Measurements from ENCODE around the gene PTX4.

DNA sequence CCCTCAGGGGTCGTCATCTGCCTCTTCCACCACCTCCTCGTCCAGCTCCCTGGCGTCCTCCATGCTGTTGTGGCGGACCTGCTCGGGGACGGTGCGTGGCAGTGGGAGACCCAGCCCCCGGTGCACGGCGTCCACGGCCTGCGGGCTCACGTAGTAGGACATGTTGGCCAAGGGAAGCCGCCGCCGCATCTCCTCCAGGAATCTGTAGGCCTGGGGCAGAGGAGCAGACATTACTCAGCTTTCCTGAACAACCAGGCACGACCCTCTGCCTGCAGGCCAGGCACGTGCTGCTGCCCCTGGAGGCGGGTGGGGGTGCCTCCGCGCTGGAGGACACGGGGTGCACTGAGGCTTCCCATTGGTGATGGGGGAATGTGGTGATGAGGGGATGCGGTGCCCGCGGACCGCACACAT lies 22.2 kb upstream of the PTX4 start:
- TF ChIP-seq TAF1 (IDR thresholded peaks at IDR 0.05; ENCODE audit: borderline replicate concordance, insufficient read depth, low read length) (no peak), POLR2AphosphoS5 (IDR thresholded peaks at IDR 0.05; ENCODE audit: low read depth, low read length) (no peak), SIN3A (IDR thresholded peaks at IDR 0.05; ENCODE audit: borderline replicate concordance, insufficient read depth, low read length) (no peak)
- TF ChIP-seq, protein P1, sequence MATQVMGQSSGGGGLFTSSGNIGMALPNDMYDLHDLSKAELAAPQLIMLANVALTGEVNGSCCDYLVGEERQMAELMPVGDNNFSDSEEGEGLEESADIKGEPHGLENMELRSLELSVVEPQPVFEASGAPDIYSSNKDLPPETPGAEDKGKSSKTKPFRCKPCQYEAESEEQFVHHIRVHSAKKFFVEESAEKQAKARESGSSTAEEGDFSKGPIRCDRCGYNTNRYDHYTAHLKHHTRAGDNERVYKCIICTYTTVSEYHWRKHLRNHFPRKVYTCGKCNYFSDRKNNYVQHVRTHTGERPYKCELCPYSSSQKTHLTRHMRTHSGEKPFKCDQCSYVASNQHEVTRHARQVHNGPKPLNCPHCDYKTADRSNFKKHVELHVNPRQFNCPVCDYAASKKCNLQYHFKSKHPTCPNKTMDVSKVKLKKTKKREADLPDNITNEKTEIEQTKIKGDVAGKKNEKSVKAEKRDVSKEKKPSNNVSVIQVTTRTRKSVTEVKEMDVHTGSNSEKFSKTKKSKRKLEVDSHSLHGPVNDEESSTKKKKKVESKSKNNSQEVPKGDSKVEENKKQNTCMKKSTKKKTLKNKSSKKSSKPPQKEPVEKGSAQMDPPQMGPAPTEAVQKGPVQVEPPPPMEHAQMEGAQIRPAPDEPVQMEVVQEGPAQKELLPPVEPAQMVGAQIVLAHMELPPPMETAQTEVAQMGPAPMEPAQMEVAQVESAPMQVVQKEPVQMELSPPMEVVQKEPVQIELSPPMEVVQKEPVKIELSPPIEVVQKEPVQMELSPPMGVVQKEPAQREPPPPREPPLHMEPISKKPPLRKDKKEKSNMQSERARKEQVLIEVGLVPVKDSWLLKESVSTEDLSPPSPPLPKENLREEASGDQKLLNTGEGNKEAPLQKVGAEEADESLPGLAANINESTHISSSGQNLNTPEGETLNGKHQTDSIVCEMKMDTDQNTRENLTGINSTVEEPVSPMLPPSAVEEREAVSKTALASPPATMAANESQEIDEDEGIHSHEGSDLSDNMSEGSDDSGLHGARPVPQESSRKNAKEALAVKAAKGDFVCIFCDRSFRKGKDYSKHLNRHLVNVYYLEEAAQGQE (IDR thresholded peaks at IDR 0.05; ENCODE audit: insufficient read depth in 1 of 2, low read depth in 2 of 2, low read length in 2 of 2) = no peak

Data from PFSK-1 (cell line).